GM18861 (cell line): ENCODE results near the gene GAB2.
"Not testable (repeated sequence)": the region's sequence is repeated elsewhere in the genome, so short reads cannot be mapped to it uniquely, and the experiment has no call there.

Experiments used
- ATAC-seq: cut with Tn5 transposase; IDR thresholded peaks from one replicate; pipeline ENCODE4 v1.9.1; 2021; ENCODE audit not compliant: unreplicated experiment

The GAB2 gene

GRCh38 chr11:78284260-78284659 is 133.4 kb downstream of the GAB2 start:
- ATAC-seq = no peak

- ATAC-seq = no peak
Measured at GRCh38 chr11:78282821-78283220, 134.8 kb downstream of the GAB2 start.

- no peak for ATAC-seq
Measured at GRCh38 chr11:78281511-78281910, 136.1 kb downstream of the GAB2 start.

GRCh38 chr11:78277314-78277994 is 140.2 kb downstream of the GAB2 start:
- ATAC-seq = no peak

- no peak for ATAC-seq
Measured at GRCh38 chr11:78276311-78276710, 141.3 kb downstream of the GAB2 start.

GRCh38 chr11:78274739-78275138 is 142.9 kb downstream of the GAB2 start:
- no peak for ATAC-seq

- not testable (repeated sequence) for ATAC-seq
Measured at GRCh38 chr11:78272625-78273269, 144.9 kb downstream of the GAB2 start.

GRCh38 chr11:78271801-78272200 is 145.8 kb downstream of the GAB2 start:
- ATAC-seq = not testable (repeated sequence)

GRCh38 chr11:78270971-78271370 is 146.6 kb downstream of the GAB2 start:
- ATAC-seq = no peak

GRCh38 chr11:78269806-78270205 is 147.8 kb downstream of the GAB2 start:
- no peak for ATAC-seq

GRCh38 chr11:78268591-78269410 is 148.8 kb downstream of the GAB2 start:
- ATAC-seq = no peak

GRCh38 chr11:78266451-78266850 is 151.2 kb downstream of the GAB2 start:
- ATAC-seq = no peak

GRCh38 chr11:78265326-78265725 is 152.3 kb downstream of the GAB2 start:
- no peak for ATAC-seq

- ATAC-seq = no peak
Measured at GRCh38 chr11:78262691-78263090, 154.9 kb downstream of the GAB2 start.

GRCh38 chr11:78262238-78262637 is 155.4 kb downstream of the GAB2 start:
- ATAC-seq = no peak

GRCh38 chr11:78261828-78262227 is 155.8 kb downstream of the GAB2 start:
- no peak for ATAC-seq

GRCh38 chr11:78261367-78261766 is 156.3 kb downstream of the GAB2 start:
- no peak for ATAC-seq

GRCh38 chr11:78259777-78260487 is 157.7 kb downstream of the GAB2 start:
- ATAC-seq = no peak

- no peak for ATAC-seq
Measured at GRCh38 chr11:78257654-78258053, 160.0 kb downstream of the GAB2 start.

GRCh38 chr11:78256962-78257361 is 160.7 kb downstream of the GAB2 start:
- ATAC-seq = no peak

GRCh38 chr11:78255919-78256318 is 161.7 kb downstream of the GAB2 start:
- no peak for ATAC-seq
